ENCODE measurements around the gene ZFAND5. TPM values are rescaled to one million over a fixed set of nuclear protein-coding genes. Genes with fewer than 3 reads are reported as not detected.

ZFAND5 gene
- total and polyA plus RNA-seq, 2 of the 13 experiments (the other 11 are each of a cell fraction or from before 2014, with no cell fraction given) = 53.4 to 60.2 TPM

- TF ChIP-seq FOXA1 (IDR thresholded peaks at IDR 0.05) (no peak), FOXA1 (CRISPR knock-in tag; IDR thresholded peaks at IDR 0.05) (peak; percentile 6; the same call in 1 of the 2 replicates), ZBTB42 (CRISPR knock-in tag; IDR thresholded peaks at IDR 0.05) (no peak), THYN1 (CRISPR knock-in tag; IDR thresholded peaks at IDR 0.05; ENCODE audit: borderline replicate concordance, low read depth) (no peak), MEF2D (CRISPR knock-in tag; IDR thresholded peaks at IDR 0.05) (no peak; the same call in 1 of the 2 replicates), ZIK1 (CRISPR knock-in tag; IDR thresholded peaks at IDR 0.05; ENCODE audit: borderline replicate concordance, low read depth) (peak; percentile 68; the same call in 1 of the 2 replicates), ZNF234 (CRISPR knock-in tag; conservative IDR thresholded peaks at IDR 0.05) (peak; percentile 3; the same call in 1 of the 2 replicates), MAF1 (CRISPR knock-in tag; IDR thresholded peaks at IDR 0.05; ENCODE audit: borderline replicate concordance) (peak; percentile 82; the same call in 1 of the 2 replicates), ZNF501 (CRISPR knock-in tag; IDR thresholded peaks at IDR 0.05) (no peak; the same call in 1 of the 2 replicates), ZNF17 (CRISPR knock-in tag; IDR thresholded peaks at IDR 0.05) (no peak), ZFP36L2 (CRISPR knock-in tag; IDR thresholded peaks at IDR 0.05) (no peak; the same call in 1 of the 2 replicates), PATZ1 (CRISPR knock-in tag; IDR thresholded peaks at IDR 0.05) (peak; percentile 33; the same call in 1 of the 2 replicates), SIN3B (IDR thresholded peaks at IDR 0.05; ENCODE audit: low read length) (0 out of 2 replicates have a peak, but pooled peaks have one; percentile 10), CHCHD3 (CRISPR knock-in tag; IDR thresholded peaks at IDR 0.05) (no peak), NFKB2 (CRISPR knock-in tag; IDR thresholded peaks at IDR 0.05; ENCODE audit: borderline replicate concordance) (peak; percentile 15; the same call in 1 of the 2 replicates), CENPBD1 (CRISPR knock-in tag; IDR thresholded peaks at IDR 0.05; ENCODE audit: borderline replicate concordance, low read depth) (no peak), KLF16 (CRISPR knock-in tag; IDR thresholded peaks at IDR 0.05) (peak in 1 of 2 experiments; percentile 71; a peak in 2 of 4 replicates), SOX6 (IDR thresholded peaks at IDR 0.05) (no peak), SOX6 (CRISPR knock-in tag; IDR thresholded peaks at IDR 0.05) (peak; percentile 65; the same call in 1 of the 2 replicates), ZBTB21 (CRISPR knock-in tag; IDR thresholded peaks at IDR 0.05) (0 out of 2 replicates have a peak, but pooled peaks have one; percentile 12), ZHX1 (CRISPR knock-in tag; IDR thresholded peaks at IDR 0.05; ENCODE audit: low read depth) (0 out of 2 replicates have a peak, but pooled peaks have one; percentile 37), ZNF33A (CRISPR knock-in tag; IDR thresholded peaks at IDR 0.05; ENCODE audit: borderline replicate concordance) (no peak)
- TF ChIP-seq, protein P1, sequence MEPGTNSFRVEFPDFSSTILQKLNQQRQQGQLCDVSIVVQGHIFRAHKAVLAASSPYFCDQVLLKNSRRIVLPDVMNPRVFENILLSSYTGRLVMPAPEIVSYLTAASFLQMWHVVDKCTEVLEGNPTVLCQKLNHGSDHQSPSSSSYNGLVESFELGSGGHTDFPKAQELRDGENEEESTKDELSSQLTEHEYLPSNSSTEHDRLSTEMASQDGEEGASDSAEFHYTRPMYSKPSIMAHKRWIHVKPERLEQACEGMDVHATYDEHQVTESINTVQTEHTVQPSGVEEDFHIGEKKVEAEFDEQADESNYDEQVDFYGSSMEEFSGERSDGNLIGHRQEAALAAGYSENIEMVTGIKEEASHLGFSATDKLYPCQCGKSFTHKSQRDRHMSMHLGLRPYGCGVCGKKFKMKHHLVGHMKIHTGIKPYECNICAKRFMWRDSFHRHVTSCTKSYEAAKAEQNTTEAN (CRISPR knock-in tag; conservative IDR thresholded peaks at IDR 0.05) = no peak; the same call in 1 of the 2 replicates
Observed at GRCh38 chr9:72364679-72365524, at the start of gene ZFAND5 (continued).

Measured in HepG2 (cell line).